Testis (tissue), 3 donors: ENCODE results near the gene ERBB4. TPM values are rescaled to one million over a fixed set of nuclear protein-coding genes. Genes with fewer than 3 reads are reported as not detected.
A peak's percentile ranks its signal among the peaks of the same experiment; 100 is the strongest.
"Not testable (repeated sequence)": the region's sequence is repeated elsewhere in the genome, so short reads cannot be mapped to it uniquely, and the experiment has no call there.

Source experiments
- DNase-seq: peaks from one replicate; pipeline ENCODE4 v3.0.0-alpha.2; 2019
- H3K27ac ChIP-seq, 2 donors: fragments of 200-600 bp; sonication (generic); one replicate each; pipeline ENCODE4 v1.5.1; 2019
- H3K27me3 ChIP-seq: fragments of 200-600 bp; sonication (generic); one replicate; pipeline ENCODE4 v1.5.1; 2019
- H3K36me3 ChIP-seq: fragments of 200-600 bp; sonication (generic); one replicate; pipeline ENCODE4 v1.5.1; 2017; ENCODE audit warnings: low read depth; ENCODE audit errors: missing control alignments
- H3K4me1 ChIP-seq: fragments of 200-600 bp; sonication (generic); one replicate; pipeline ENCODE4 v1.5.1; 2019
- H3K4me3 ChIP-seq, 2 donors: fragments of 200-600 bp; sonication (generic); one replicate each; pipeline ENCODE4 v1.5.1; 2017 to 2019
- H3K9me3 ChIP-seq: fragments of 200-600 bp; sonication (generic); one replicate; pipeline ENCODE4 v1.5.1; 2017
- POLR2A ChIP-seq: fragments of 450-650 bp; IDR thresholded peaks from one replicate; pipeline ENCODE4 v1.6.1; 2017; ENCODE audit warnings: antibody characterized with exemption, mild to moderate bottlenecking, moderate library complexity
- WGBS, 2 donors: methylation state at CpG; one replicate each; pipeline ENCODE4 v1.1.5; 2018; 5-methylcytosine and 5-hydroxymethylcytosine counted together
- intact Hi-C: fragments of 100-400 bp; cut with DNase I; formaldehyde crosslinking; loops from one replicate; pipeline ENCODE4 v1.15.1; 2023; ENCODE audit warnings: low total_unique reads
- polyA plus RNA-seq: library from polyadenylated mRNA; stranded (reverse); fragments of 350-450 nt; fragmentation: Illumina TruSeq; extraction: RNeasy Lipid Tissue Mini Kit (QIAGEN cat#74804); gene quantifications from one replicate; pipeline ENCODE4 v1.2.3, GENCODE V29; 2014; ENCODE audit warnings: low read depth, low replicate concordance; ENCODE audit not compliant: insufficient read depth
- total RNA-seq, 2 donors: library from RNA; depleted of rRNA; stranded (reverse); fragments of >200 nt; gene quantifications; one replicate each; pipeline ENCODE4 v1.2.3, GENCODE V29; 2016
- TF ChIP-seq, protein P1 (sequence below), 3 experiments: fragments of 450-650 bp in 2 of 3; fragments of 200-600 bp in 1 of 3; sonication (generic) in 1 of 3; IDR thresholded peaks; one replicate each; pipeline ENCODE4 v1.5.1; 2016 to 2019; ENCODE audit warnings: antibody characterized with exemption in 3 of 3, mild to moderate bottlenecking in 2 of 3, moderate library complexity in 1 of 3

ERBB4 gene
- total and polyA plus RNA-seq, 3 donors from 2014 or later, result 6.1 to 62.7 (median 47.7) TPM

DNA sequence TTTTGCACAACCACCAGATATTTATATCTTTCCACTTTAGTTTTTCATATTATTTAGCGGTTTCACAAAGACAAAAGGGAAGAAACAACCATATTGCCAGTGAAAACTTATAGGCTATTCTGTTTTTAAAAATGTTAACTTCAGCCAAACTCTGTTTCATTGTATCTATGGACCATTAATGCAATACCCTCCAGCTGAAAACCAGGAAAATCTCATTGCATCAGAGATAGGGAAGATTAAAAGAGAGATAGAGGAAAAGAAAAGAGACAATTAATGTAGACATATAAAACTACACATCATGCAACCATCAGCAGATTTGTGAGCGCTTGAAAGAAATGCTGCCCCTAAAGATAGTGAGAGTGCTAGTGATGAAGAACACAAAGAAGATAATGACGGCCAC lies 970.2 kb downstream of the ERBB4 start:
- intact Hi-C loops, result no loop called here
- no peak for DNase-seq

DNA sequence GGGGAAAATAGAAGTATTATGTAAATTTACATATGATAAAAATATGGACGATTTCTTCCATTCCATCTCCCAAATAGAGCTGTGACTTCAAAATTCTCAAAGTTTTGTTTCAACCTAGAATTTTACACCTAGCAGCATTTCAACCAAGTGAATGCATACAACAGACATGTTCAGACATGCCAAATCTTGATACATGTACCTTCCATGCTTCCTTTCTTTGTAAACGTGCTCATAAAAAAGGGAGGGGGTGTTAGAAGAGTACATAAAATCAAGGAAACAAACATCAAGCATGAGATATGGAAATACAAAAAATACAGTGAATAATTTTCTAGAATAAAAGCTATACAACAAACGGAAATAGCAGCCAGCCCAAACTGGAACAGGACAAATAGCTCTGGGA lies 974.2 kb downstream of the ERBB4 start:
- TF ChIP-seq, protein P1, sequence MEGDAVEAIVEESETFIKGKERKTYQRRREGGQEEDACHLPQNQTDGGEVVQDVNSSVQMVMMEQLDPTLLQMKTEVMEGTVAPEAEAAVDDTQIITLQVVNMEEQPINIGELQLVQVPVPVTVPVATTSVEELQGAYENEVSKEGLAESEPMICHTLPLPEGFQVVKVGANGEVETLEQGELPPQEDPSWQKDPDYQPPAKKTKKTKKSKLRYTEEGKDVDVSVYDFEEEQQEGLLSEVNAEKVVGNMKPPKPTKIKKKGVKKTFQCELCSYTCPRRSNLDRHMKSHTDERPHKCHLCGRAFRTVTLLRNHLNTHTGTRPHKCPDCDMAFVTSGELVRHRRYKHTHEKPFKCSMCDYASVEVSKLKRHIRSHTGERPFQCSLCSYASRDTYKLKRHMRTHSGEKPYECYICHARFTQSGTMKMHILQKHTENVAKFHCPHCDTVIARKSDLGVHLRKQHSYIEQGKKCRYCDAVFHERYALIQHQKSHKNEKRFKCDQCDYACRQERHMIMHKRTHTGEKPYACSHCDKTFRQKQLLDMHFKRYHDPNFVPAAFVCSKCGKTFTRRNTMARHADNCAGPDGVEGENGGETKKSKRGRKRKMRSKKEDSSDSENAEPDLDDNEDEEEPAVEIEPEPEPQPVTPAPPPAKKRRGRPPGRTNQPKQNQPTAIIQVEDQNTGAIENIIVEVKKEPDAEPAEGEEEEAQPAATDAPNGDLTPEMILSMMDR (IDR thresholded peaks at IDR 0.05), result no peak
- TF ChIP-seq POLR2A, result no peak
- no peaks in the 10 kb centered on the region for H3K4me1 ChIP-seq
- H3K9me3 ChIP-seq, result no peaks in the 10 kb centered on the region
- no peak overlapping the region for H3K27ac ChIP-seq
- WGBS, 2 donors, result 76 to 85% methylated on average over 3 of the region's 3 CpGs
- H3K27me3 ChIP-seq, result no peaks in the 10 kb centered on the region
- DNase-seq, result no peak
- no peaks in the 10 kb centered on the region for H3K36me3 ChIP-seq
- no peak overlapping the region for H3K4me3 ChIP-seq
- intact Hi-C loops, result no loop called here

More for the DNA sequence above, 970.2 kb downstream of the ERBB4 start:
- TF ChIP-seq, protein P1 (IDR thresholded peaks at IDR 0.05), result no peak
- TF ChIP-seq POLR2A, result no peak
- no peak overlapping the region for H3K27ac ChIP-seq
- H3K36me3 ChIP-seq, result no peaks in the 10 kb centered on the region
- 89 to 94% methylated on average over 3 of the region's 3 CpGs for WGBS, 2 donors
- H3K4me3 ChIP-seq, result no peak overlapping the region
- no peaks in the 10 kb centered on the region for H3K4me1 ChIP-seq
- no peaks in the 10 kb centered on the region for H3K9me3 ChIP-seq
- H3K27me3 ChIP-seq, result no peaks in the 10 kb centered on the region

DNA sequence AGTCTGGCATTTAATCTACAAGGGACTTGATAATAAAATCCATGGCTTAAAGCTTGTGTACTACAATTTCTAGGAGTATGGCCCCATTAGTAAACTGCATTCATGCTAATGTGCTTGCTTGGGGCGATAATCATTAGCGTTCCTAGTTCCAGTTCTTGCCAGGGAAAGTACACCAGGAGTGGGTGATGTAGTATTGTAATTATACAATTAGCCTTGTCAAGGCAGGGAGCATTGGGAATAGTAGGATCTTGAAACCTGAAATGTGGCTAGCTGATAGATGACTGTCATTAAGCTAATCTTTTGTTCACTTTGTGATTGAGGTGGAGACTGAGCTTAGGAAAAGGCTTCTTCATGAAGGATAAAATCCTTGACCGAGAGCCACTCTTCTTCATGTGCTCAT lies 993.0 kb downstream of the ERBB4 start:
- H3K9me3 ChIP-seq, result no peaks in the 10 kb centered on the region
- intact Hi-C loops, result no loop called here
- no peak overlapping the region for H3K4me3 ChIP-seq
- 89 to 93% methylated on average over 3 of the region's 3 CpGs for WGBS, 2 donors
- H3K27me3 ChIP-seq, result no peaks in the 10 kb centered on the region
- no peak overlapping the region for H3K27ac ChIP-seq
- no peaks in the 10 kb centered on the region for H3K4me1 ChIP-seq
- TF ChIP-seq POLR2A, result no peak
- TF ChIP-seq, protein P1 (IDR thresholded peaks at IDR 0.05), result no peak
- no peaks in the 10 kb centered on the region for H3K36me3 ChIP-seq
- DNase-seq, result no peak

DNA sequence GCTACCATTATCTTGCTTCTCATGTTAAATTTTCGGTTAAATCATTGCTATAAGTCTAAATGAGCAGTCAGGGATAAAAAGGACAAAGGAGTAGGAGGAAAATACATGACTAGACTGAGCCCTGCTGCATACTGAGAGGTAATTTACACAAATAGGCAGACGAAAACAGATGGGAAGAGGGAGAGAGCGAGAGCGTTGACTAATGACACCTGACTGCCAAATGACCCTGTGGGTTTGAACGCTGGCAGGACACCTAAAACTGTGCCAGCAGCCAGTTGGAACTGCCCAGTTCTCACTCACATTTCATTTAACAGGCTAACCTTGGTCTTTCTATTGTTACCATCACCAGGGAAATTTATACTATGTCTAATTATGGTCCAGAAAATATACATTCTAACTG lies 1004.0 kb downstream of the ERBB4 start:
- Histone ChIP-seq H3K36me3 (no peaks in the 10 kb centered on the region), H3K27me3 (no peaks in the 10 kb centered on the region), H3K4me3 (no peak overlapping the region), H3K4me1 (no peaks in the 10 kb centered on the region), H3K9me3 (no peaks in the 10 kb centered on the region), H3K27ac (no peak overlapping the region)
- 42 to 58% methylated on average over 5 of the region's 5 CpGs for WGBS, 2 donors
- no peak for DNase-seq
- TF ChIP-seq POLR2A, result no peak
- TF ChIP-seq, protein P1 (IDR thresholded peaks at IDR 0.05), result no peak
- intact Hi-C loops, result no loop called here

DNA sequence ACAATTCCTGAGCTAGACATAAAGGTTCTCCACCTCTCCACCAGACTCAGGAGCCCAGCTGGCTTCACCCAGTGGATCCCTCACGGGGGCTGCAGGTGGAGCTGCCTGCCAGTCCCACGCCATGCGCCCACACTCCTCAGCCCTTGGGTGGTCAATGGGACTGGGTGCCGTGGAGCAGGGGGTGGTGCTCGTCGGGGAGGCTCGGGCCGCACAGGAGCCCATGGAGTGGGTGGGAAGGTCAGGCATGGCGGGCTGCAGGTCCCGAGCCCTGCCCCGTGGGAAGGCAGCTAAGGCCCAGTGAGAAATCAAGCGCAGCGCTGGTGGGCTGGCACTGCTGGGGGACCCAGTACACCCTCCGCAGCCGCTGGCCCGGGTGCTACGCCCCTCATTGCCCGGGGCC lies 1014.4 kb downstream of the ERBB4 start:
- H3K4me1 ChIP-seq, H3K9me3 ChIP-seq, H3K36me3 ChIP-seq, H3K27me3 ChIP-seq, H3K27ac ChIP-seq, DNase-seq, intact Hi-C loops: not testable (repeated sequence)
- peak overlapping the region in 1 of 2 donors; percentile 36 for H3K4me3 ChIP-seq
- whole genome bisulfite sequencing, 2 donors, result 78% methylated on average over 16 of the region's 18 CpGs; no CpG with 5 or more reads in 1 of the 2 donors
